Measurements from ENCODE around the gene CHIC1.
A peak's percentile ranks its signal among the peaks of the same experiment; 100 is the strongest.
"Not testable (repeated sequence)": the region's sequence is repeated elsewhere in the genome, so short reads cannot be mapped to it uniquely, and the experiment has no call there.

Gene CHIC1

DNA sequence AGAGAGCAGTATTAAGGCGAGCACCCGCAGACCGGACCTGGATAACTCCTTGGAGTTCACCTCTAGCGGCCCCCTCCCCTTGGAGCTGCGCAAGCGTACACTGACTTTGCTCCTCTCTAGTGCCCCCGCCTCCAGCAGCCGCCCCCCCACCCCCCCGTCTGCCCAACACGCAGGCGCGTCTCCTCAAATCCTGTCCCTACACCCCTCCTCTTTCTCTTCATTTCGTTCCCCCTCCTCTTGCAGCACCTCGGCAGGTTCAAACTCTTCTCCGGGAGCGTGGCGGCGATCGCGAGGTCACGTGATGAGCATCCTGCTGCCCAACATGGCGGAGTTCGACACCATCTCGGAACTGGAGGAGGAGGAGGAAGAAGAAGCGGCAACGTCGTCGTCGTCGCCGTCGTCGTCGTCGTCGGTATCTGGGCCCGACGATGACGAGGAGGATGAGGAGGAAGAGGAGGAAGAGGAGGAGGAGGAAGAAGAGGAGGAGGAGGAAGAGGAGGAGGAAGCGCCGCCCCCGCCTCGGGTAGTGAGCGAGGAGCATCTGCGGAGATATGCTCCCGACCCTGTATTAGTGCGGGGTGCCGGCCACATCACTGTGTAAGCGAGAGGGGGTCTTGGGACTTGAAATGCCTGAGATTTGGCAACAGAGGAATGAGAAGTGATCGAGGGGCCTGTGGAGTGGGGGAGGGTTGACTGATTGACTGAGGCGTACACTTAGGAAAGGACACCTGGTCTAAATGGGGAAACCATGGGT lies at the start of gene CHIC1:
TSS of gene CHIC1 (plus strand) at position 214 of the 754 bp plus-strand sequence. CDS start at position 302, 88 bp downstream.
- DNase-seq (ENCODE audit: low read depth in 2 of 2, low spot score in 1 of 2), result peak; percentile 26 to 42

GRCh38 chrX:73522823-73523222 lies 40.2 kb upstream of the CHIC1 start:
- not testable (repeated sequence) for DNase-seq (ENCODE audit: low read depth in 2 of 2, low spot score in 1 of 2)

DNA sequence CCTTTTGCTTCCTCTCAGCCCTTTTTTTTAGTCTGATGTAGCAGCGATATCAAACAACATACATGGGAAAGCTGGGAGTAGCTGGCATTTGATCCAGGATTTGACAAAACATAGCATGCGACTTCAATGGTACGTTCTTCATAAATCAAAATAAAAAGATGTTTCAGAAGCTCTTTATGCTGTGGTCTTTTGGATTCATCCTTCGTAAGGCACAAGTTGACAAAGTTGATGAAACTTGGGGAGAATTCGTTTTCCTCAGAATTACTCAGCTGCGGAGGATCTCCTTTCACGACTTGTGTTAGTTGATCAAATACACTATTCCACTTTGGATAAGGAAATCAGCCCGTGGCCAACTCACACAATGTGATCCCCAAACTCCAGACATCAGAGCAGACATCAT lies 38.1 kb upstream of the CHIC1 start:
- DNase-seq (ENCODE audit: low read depth in 2 of 2, low spot score in 1 of 2), result no peak

DNA sequence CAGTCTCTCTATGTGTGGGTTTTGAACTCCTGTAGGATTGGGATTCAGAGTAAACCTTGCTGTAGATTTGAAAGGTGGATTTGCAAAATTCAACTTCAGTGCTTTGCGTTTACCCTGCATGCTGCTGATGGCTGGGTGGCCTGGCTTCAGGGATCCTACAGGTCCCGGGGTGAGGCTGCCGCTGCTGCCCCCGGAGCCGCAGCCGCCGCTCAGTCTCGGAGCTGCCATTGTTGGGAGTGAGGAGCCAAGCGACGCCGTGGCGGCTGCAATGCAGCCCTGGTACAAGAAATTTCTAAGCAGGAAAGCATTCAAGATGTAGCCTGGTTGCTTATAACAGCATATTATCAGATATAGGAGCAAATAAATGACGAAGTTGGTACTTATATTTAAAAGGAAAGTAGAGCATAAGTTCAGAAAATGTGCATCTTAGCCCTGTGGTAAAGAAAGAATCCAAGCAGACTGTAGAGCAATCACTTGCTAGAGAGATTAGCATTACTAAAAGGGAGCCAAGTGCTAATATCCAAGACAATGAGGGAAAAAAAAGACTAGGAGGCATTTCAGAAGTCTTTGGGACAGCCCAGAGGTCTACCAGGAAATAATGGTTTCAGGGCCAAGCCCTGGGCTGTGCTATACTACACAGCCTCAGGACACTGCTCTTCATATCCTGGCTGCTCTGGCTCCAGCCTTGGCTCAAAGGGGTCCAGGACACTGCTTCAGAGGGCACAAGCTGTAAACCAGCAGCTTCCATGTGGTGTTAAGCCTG lies 36.9 kb upstream of the CHIC1 start:
- no peak for DNase-seq (ENCODE audit: low read depth in 2 of 2, low spot score in 1 of 2)

DNA sequence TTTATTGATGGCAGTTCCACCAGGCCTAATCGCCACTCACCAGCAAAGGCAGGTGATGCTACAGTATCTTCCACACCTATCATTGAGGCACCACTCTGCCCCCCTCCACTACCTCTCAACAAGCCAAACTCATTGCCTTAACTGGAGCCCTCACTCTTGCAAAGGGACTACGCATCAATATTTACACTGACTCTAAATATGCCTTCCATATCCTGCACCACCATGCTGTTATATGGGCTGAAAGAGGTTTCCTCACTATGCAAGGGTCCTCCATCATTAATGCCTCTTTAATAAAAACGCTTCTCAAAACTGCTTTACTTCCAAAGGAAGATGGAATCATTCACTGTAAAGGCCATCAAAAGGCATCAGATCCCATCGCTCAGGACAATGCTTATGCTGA lies 31.3 kb upstream of the CHIC1 start:
- DNase-seq (ENCODE audit: low read depth in 2 of 2, low spot score in 1 of 2), result not testable (repeated sequence)

GRCh38 chrX:73556159-73556558 lies 6.8 kb upstream of the CHIC1 start:
- DNase-seq (ENCODE audit: low read depth in 2 of 2, low spot score in 1 of 2), result no peak

DNA sequence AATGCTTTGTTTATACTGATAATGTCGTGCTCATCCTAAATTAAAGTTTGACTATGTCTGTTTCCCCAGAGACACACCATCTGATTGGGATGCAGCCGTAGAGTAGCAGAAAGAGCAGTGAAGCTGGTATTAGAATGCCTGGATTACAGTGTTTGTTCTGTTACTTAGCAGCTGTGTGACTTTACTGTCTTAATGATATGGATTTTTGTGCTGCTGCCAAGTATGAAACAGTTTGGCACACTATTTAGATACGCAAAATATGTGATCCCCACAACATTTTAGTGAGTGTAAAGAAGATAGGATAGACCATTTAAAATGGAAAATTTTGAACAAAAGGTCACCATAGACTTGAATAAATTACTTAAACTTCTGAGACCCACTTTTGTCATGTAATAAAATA lies 1.2 kb upstream of the CHIC1 start:
- no peak for DNase-seq (ENCODE audit: low read depth in 2 of 2, low spot score in 1 of 2)

DNA sequence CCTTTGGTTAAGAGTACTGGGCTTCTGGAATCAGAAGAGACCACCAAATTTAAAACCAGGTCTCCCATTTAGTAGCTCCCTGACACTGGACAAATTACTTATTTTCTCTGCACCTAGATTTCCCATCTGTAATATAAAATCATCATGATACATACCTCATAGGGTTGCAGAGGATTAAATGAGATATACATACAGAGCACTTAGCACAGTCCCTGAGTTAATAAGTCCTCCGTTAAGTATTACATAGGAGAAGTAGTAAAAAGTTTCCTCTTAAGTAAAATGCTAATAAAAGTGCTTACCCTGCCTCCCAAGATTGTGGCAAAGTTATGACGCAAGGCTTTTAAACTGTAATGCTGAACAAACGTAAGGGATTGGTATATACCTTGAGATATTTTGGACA lies 539 bp upstream of the CHIC1 start:
- no peak for DNase-seq (ENCODE audit: low read depth in 2 of 2, low spot score in 1 of 2)

GRCh38 chrX:73563738-73564068 lies 706 bp downstream of the CHIC1 start:
- no peak for DNase-seq (ENCODE audit: low read depth in 2 of 2, low spot score in 1 of 2)

- no peak for DNase-seq (ENCODE audit: low read depth in 2 of 2, low spot score in 1 of 2)
Measured at GRCh38 chrX:73577361-73577760, 14.4 kb downstream of the CHIC1 start.

GRCh38 chrX:73581002-73581628 lies 18.1 kb downstream of the CHIC1 start:
- no peak for DNase-seq (ENCODE audit: low read depth in 2 of 2, low spot score in 1 of 2)

GRCh38 chrX:73597758-73598157 lies 34.8 kb downstream of the CHIC1 start:
- DNase-seq (ENCODE audit: low read depth in 2 of 2, low spot score in 1 of 2), result not testable (repeated sequence)

GRCh38 chrX:73615022-73615421 lies 52.0 kb downstream of the CHIC1 start:
- DNase-seq (ENCODE audit: low read depth in 2 of 2, low spot score in 1 of 2), result no peak

DNA sequence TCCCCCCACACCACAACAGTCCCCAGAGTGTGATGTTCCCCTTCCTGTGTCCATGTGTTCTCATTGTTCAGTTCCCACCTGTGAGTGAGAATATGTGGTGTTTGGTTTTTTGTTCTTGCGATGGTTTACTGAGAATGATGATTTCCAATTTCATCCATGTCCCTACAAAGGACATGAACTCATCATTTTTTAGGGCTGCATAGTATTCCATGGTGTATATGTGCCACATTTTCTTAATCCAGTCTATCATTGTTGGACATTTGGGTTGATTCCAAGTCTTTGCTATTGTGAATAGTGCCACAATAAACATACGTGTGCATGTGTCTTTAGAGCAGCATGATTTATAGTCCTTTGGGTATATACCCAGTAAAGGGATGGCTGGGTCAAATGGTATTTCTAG lies 78.7 kb downstream of the CHIC1 start:
- DNase-seq (ENCODE audit: low read depth in 2 of 2, low spot score in 1 of 2), result not testable (repeated sequence)

- no peak for DNase-seq (ENCODE audit: low read depth in 2 of 2, low spot score in 1 of 2)
Measured at GRCh38 chrX:73647212-73647611, 84.2 kb downstream of the CHIC1 start.

DNA sequence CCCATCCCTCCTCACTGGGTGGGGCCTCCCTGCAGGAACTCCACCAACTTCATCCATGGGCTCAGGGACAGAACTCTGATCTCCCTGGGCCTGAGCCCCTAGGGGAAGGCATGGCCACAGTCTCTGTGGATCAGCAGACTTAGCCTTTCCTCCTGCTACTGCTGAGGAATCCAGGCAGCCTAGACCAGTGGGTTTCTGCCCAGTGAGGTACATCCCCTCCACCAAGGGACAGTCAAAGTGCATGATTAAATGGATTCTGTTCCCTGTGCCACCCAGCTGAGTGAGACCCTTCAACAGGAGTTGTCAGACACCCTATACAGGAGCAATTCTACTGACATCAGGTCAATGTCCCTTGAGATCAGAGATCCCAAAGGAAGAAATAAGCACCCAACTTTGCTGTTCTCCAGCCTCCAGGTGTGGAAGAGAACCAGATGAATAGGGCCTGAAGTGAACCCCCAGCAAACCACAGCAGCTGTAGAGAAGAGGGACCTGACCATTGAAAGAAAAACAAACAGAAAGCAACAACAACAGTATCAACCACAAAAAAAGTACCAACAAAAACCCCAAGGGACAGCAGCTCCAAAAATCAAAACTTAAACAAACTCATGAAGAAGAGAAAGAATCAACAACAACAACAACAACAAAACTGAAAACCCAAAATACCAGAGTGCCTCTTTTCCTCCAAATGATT lies 84.8 kb downstream of the CHIC1 start:
- no peak for DNase-seq (ENCODE audit: low read depth in 2 of 2, low spot score in 1 of 2)

DNA sequence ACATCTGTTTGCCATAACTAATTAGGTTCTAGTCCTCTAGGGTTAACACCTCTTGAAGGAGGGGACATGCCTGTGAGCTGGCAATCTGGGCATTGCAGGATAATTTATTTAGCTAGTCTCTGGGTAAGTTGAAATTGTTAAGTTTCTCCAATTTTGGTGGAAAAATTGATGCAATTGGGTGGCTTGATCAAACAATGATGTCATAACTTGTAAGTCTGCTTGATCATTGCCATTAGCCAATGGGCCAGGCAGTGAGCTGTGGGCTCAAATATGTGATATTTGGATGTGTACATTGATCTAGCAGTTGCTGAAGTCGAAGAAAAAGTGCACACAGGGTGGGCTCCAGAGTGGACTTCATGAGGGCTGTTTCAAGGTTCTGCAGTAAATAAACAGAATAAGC lies 98.3 kb downstream of the CHIC1 start:
- DNase-seq (ENCODE audit: low read depth in 2 of 2, low spot score in 1 of 2), result not testable (repeated sequence)

DNA sequence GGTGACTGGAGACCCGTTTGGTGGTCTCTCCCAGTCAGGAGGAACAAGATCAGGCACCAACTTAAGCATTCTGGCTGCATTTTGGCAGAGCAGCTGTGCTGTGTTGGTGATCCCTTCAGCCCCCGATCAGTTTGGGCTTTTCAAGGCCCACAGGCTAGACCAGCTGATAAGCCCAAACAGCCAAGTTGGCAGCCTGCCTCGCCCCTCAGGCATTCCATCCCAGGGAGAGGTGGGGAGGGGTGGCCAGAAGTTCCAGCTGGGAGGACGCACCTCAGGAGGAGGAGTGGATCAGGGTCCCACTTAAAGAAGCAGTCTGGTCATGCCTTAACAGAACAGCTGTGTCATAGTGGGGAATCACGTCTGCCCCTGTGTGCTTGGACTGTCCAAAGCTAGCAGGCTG lies 105.8 kb downstream of the CHIC1 start:
- DNase-seq (ENCODE audit: low read depth in 2 of 2, low spot score in 1 of 2), result no peak

- DNase-seq (ENCODE audit: low read depth in 2 of 2, low spot score in 1 of 2), result no peak
Measured at GRCh38 chrX:73681408-73681807, 118.4 kb downstream of the CHIC1 start.

DNA sequence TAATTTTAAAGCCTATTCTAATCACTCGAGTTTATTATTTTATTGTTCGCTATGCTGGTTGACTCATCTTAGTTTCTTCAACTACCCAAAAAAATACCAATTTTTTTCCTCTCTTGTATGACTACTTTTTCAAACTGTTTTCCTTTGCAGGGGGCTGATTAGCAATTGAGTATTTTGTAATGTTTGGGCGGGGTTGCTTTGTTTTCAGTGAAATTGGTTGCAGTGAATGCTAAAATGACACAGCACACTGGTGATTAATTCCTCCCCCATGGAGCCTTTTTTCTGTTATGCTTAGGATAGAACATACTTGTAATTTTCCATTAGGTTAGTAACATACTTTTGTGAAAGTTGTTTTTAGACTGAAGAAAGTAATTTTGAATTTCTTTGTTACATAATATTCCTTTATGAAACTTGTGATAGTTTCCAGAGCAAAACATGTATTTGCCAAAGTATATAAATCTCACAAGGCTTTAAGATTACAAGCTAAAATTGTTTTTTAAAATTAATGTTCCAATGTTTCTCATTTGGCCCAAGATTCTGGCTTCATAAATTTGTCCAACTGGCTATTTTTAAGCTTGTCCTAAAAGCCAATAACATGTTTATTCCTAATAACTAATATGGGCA lies 120.4 kb downstream of the CHIC1 start:
- DNase-seq (ENCODE audit: low read depth in 2 of 2, low spot score in 1 of 2), result no peak

DNA sequence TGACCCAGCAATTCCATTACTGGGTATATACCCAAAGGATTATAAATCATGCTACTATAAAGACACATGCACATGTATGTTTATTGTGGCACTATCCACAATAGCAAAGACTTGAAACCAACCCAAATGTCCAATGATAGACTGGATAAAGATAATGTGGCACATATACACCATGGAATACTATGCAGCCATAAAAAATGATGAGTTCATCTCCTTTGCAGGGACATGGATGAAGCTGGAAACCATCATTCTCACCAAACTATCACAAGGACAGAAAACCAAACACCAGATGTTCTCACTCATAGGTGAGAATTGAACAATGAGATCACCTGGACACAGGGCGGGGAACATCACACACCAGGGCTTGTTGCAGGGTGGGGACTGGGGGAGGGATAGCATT lies 144.0 kb downstream of the CHIC1 start:
- DNase-seq (ENCODE audit: low read depth in 2 of 2, low spot score in 1 of 2), result not testable (repeated sequence)
